Naive thymus-derived CD4-positive, alpha-beta T cell (primary cell): Measurements from ENCODE around the gene HEATR5A. TPM values are rescaled to one million over a fixed set of nuclear protein-coding genes. Genes with fewer than 3 reads are reported as not detected.
"Not testable (repeated sequence)": the region's sequence is repeated elsewhere in the genome, so short reads cannot be mapped to it uniquely, and the experiment has no call there.

Source experiments
- ATAC-seq: fragments of 150-1000 bp; cut with Tn5 transposase; 2 replicates; pipeline ENCODE4 v1.10.0; 2021; ENCODE audit warnings: mild to moderate bottlenecking, moderate library complexity
- CTCF ChIA-PET: fragments of 350-600 bp; sonication (Branson Sonifier 250); formaldehyde crosslinking; loops from one replicate; lab custom pipeline; 2021; ENCODE audit warnings: antibody characterized with exemption; lab: Charles Lee
- POLR2A ChIA-PET: fragments of 350-600 bp; sonication (Branson Sonifier 250); formaldehyde crosslinking; loops from one replicate; lab custom pipeline; 2021; ENCODE audit warnings: antibody characterized with exemption, inconsistent platforms; lab: Charles Lee
- DNase-seq, 9 donors: peaks; one replicate each; pipeline versions ENCODE4 v3.0.0 to v3.0.0-alpha.2; 2020 to 2022; ENCODE audit warnings: mixed read lengths in 1 of 9
- H3K27ac ChIP-seq: one replicate; pipeline ENCODE4 v1.7.0; 2013; ENCODE audit warnings: mild to moderate bottlenecking, low read depth, low read length, moderate library complexity
- H3K27me3 ChIP-seq, 2 donors: one replicate each; pipeline ENCODE4 v1.7.0; 2013; ENCODE audit warnings: low read length in 2 of 2, mild to moderate bottlenecking in 2 of 2, moderate library complexity in 2 of 2; ENCODE audit not compliant: control insufficient read depth in 2 of 2, insufficient read depth in 2 of 2
- H3K36me3 ChIP-seq, 3 experiments: 1 replicate in 2 of 3; 2 replicates in 1 of 3; pipeline ENCODE4 v1.7.0; 2013; ENCODE audit warnings: low read length in 3 of 3, mild to moderate bottlenecking in 3 of 3, moderate library complexity in 1 of 3; ENCODE audit not compliant: insufficient read depth in 3 of 3, control insufficient read depth in 2 of 3
- H3K4me1 ChIP-seq, 2 donors: one replicate each; pipeline ENCODE4 v1.7.0; 2013; ENCODE audit warnings: low read length in 2 of 2, mild to moderate bottlenecking in 2 of 2, moderate library complexity in 1 of 2; ENCODE audit not compliant: control insufficient read depth in 2 of 2, insufficient read depth in 2 of 2
- H3K4me3 ChIP-seq: 2 replicates; pipeline ENCODE4 v1.7.0; 2013; ENCODE audit warnings: mild to moderate bottlenecking, low read length
- H3K9me3 ChIP-seq, 3 experiments: 1 replicate in 2 of 3; 2 replicates in 1 of 3; pipeline ENCODE4 v1.7.0; 2013; ENCODE audit warnings: low read length in 3 of 3; ENCODE audit not compliant: control insufficient read depth in 2 of 3
- H3K27ac Mint-ChIP-seq, 9 donors: one replicate each; pipeline ENCODE4 v1.8.0; 2020 to 2022; ENCODE audit warnings: mixed read lengths in 9 of 9, mild to moderate bottlenecking in 8 of 9, moderate library complexity in 5 of 9, inconsistent platforms in 2 of 9
- H3K27me3 Mint-ChIP-seq, 5 donors: one replicate each; pipeline ENCODE4 v1.8.0; 2021 to 2022; ENCODE audit warnings: mixed read lengths in 5 of 5, mild to moderate bottlenecking in 1 of 5
- H3K36me3 Mint-ChIP-seq, 5 donors: one replicate each; pipeline ENCODE4 v1.8.0; 2020 to 2022; ENCODE audit warnings: mixed read lengths in 5 of 5, mild to moderate bottlenecking in 3 of 5, inconsistent platforms in 1 of 5
- H3K4me1 Mint-ChIP-seq, 7 donors: one replicate each; pipeline ENCODE4 v1.8.0; 2020 to 2022; ENCODE audit warnings: mixed read lengths in 7 of 7, mild to moderate bottlenecking in 3 of 7, inconsistent platforms in 1 of 7
- H3K4me3 Mint-ChIP-seq, 10 donors: one replicate each; pipeline ENCODE4 v1.8.0; 2020 to 2022; ENCODE audit warnings: mild to moderate bottlenecking in 10 of 10, mixed read lengths in 10 of 10, moderate library complexity in 6 of 10, inconsistent platforms in 2 of 10
- H3K9me3 Mint-ChIP-seq, 11 donors: one replicate each; pipeline ENCODE4 v1.8.0; 2020 to 2022; ENCODE audit warnings: mixed read lengths in 11 of 11, mild to moderate bottlenecking in 4 of 11, inconsistent platforms in 1 of 11, moderate library complexity in 1 of 11
- intact Hi-C, 2 donors: fragments of 100-400 bp; cut with micrococcal nuclease; formaldehyde crosslinking; loops; one replicate each; pipeline ENCODE4 v1.15.1; 2023
- polyA plus RNA-seq, 2 donors: library from polyadenylated mRNA; unstranded; fragments of 300-500 nt; fragmentation: Illumina TruSeq; gene quantifications; one replicate each; pipeline ENCODE4 v1.2.3, GENCODE V29; 2021
- total RNA-seq, 6 experiments: library from RNA in 5 of 6; stranded (reverse) in 5 of 6; gene quantifications; 1 replicate in 5 of 6; 2 replicates in 1 of 6; pipeline ENCODE4 v1.2.3 and lab custom pipeline; 2021 to 2026

Gene HEATR5A
- total and polyA plus RNA-seq, 7 experiments from 2014 or later = 5.6 to 14.4 (median 12.7) TPM

DNA sequence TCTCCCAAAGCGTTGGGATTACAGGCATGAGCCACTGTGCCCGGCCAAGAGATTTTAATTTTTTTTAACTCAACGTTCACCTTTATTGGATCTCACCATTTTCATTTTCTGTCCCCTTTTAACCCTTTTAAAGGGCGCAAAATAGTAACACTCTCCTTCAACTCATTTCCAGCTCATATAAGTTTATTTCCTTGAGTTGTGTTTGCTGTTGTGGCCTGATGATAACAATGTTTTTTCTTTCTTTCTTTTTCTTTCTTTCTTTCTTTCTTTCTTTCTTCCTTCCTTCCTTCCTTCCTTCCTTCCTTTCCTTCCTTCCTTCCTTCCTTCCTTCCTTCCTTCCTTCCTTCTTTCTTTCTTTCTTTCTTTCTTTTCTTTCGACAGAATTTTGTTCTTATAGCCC is 143.9 kb downstream of the HEATR5A start:
- H3K9me3 ChIP-seq, H3K27me3 ChIP-seq, H3K4me1 ChIP-seq, DNase-seq, H3K36me3 ChIP-seq, H3K27me3 Mint-ChIP-seq, H3K27ac ChIP-seq, ATAC-seq, H3K27ac Mint-ChIP-seq, H3K4me3 Mint-ChIP-seq, intact Hi-C loops, H3K4me3 ChIP-seq, POLR2A ChIA-PET, CTCF ChIA-PET, H3K36me3 Mint-ChIP-seq: not testable (repeated sequence)
- Mint-ChIP-seq H3K9me3 (peaks cover 0 to 21% (median 4%) of the 10 kb centered on the region in 11 donors), H3K4me1 (peaks cover 0 to 10% (median 0%) of the 10 kb centered on the region in 7 donors)

DNA sequence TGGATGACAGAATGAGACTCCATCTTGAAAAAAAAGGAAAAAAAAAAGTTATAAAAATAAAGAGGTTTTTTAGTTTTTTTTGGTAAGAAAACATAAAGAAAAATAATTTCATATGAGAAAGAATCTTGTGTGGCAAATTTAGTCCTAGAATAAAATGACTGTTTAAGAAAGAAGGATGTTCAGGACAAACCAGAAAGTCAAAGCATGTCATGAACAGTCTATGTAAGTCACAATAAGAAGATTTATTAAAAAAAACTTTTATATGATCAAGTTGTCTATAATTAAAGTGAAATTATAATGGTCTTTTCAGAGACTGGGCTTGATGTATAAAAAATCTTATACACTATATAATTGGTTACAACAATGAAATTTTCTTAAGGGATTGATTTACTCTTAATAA is 144.6 kb downstream of the HEATR5A start:
- Histone ChIP-seq H3K27ac (no peak overlapping the region), H3K27me3 (no peaks in the 10 kb centered on the region), H3K4me3 (no peak overlapping the region), H3K36me3 (no peaks in the 10 kb centered on the region), H3K9me3 (no peaks in the 10 kb centered on the region), H3K4me1 (no peaks in the 10 kb centered on the region)
- peaks cover 0 to 5% (median 0%) of the 10 kb centered on the region in 5 donors for H3K27me3 Mint-ChIP-seq
- DNase-seq (no peak), ATAC-seq (no peak)
- no peak overlapping the region for H3K4me3 Mint-ChIP-seq
- ChIA-PET POLR2A (no interaction called here), CTCF (no interaction called here)
- peaks cover 0 to 10% (median 0%) of the 10 kb centered on the region in 7 donors for H3K4me1 Mint-ChIP-seq
- no peak overlapping the region for H3K27ac Mint-ChIP-seq
- peaks cover 0 to 21% (median 4%) of the 10 kb centered on the region in 11 donors for H3K9me3 Mint-ChIP-seq
- H3K36me3 Mint-ChIP-seq = peaks cover 0 to 8% (median 5%) of the 10 kb centered on the region in 5 donors
- intact Hi-C loops = no loop called here

DNA sequence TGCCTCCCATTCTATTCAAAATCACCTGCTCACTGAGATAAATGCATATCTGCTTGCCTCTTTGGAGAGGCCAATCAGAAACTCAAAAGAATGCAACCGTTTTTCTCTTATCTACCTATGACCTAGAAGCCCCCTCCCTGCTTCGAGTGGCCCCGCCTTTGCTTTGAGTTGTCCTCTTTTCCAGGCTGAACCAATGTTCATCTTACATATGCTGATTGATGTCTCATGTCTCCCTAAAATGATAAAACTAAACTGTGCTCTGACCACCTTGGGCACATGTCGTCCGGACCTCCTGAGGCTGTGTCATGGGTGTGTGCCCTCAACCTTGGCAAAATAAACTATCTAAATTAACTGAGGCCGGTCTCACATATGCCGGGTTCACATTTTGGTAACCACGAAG is 148.7 kb downstream of the HEATR5A start:
- Mint-ChIP-seq H3K27ac (no peak overlapping the region), H3K27me3 (peaks cover 0 to 4% (median 0%) of the 10 kb centered on the region in 5 donors), H3K4me3 (no peak overlapping the region), H3K4me1 (peaks cover 0 to 10% (median 0%) of the 10 kb centered on the region in 7 donors), H3K9me3 (peaks cover 0 to 12% (median 6%) of the 10 kb centered on the region in 11 donors), H3K36me3 (peaks cover 0 to 5% (median 4%) of the 10 kb centered on the region in 5 donors)
- intact Hi-C loops = loop anchor here (2.0 to 5.0 kb wide), 2 partner anchors 64 to 85 kb away; partner anchors contain the start of gene HECTD1 (in 1 of the 2)
- ChIA-PET CTCF (no interaction called here), POLR2A (interaction anchor here (0.6 kb wide), 1 partner anchor 53 kb away, joined by 4 read pairs; no protein-coding TSS in a partner anchor)
- no peaks in the 10 kb centered on the region for H3K27me3 ChIP-seq
- no peak overlapping the region for H3K27ac ChIP-seq
- no peaks in the 10 kb centered on the region for H3K4me1 ChIP-seq
- H3K36me3 ChIP-seq = no peaks in the 10 kb centered on the region
- DNase-seq (no peak), ATAC-seq (no peak)
- peaks cover 0 to 7% (median 0%) of the 10 kb centered on the region in 3 experiments for H3K9me3 ChIP-seq
- H3K4me3 ChIP-seq = no peak overlapping the region

DNA sequence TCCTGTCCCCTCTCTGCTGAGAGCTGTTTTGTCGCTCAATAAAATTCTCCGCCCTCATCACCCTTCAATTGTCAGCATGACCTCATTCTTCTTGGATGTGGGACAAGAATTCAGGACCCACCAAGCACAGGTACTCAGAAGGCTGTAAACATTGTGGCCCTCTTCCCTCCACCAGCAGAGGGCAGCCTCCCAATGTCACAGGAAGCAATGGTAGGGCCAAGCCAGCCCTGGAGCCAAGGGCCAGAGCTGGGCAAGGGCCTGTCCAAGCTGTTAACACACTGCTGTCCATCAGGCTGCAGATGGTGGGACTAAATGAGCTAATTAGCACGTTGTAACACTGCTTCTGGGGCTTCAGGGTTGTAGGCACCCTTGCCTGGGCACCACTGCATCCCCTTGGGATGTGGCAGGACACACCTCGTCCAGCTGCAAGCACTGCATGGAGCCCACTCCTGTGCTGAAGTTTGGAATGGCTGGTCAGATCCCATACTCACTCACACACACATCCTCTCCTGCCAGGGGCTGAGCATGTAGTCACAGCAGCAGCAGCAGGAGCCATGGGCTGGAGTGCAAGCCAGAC is 150.1 kb downstream of the HEATR5A start:
- Mint-ChIP-seq H3K27ac (no peak overlapping the region), H3K4me1 (peaks cover 0 to 10% (median 0%) of the 10 kb centered on the region in 7 donors), H3K9me3 (peaks cover 0 to 7% (median 3%) of the 10 kb centered on the region in 11 donors), H3K4me3 (no peak overlapping the region), H3K27me3 (no peaks in the 10 kb centered on the region), H3K36me3 (peaks cover 0 to 4% (median 0%) of the 10 kb centered on the region in 5 donors)
- peak in 1 of 9 donors; percentile 26 for DNase-seq
- ChIA-PET CTCF (no interaction called here), POLR2A (no interaction called here)
- H3K36me3 ChIP-seq = no peaks in the 10 kb centered on the region
- no peaks in the 10 kb centered on the region for H3K27me3 ChIP-seq
- H3K4me3 ChIP-seq = no peak overlapping the region
- no peak for ATAC-seq
- no peaks in the 10 kb centered on the region for H3K4me1 ChIP-seq
- peaks cover 0 to 7% (median 0%) of the 10 kb centered on the region in 3 experiments for H3K9me3 ChIP-seq
- no peak overlapping the region for H3K27ac ChIP-seq
- intact Hi-C loops = loop anchor here (2.0 to 5.0 kb wide), 2 partner anchors 63 to 87 kb away; partner anchors contain the start of gene HECTD1 (in 1 of the 2)

DNA sequence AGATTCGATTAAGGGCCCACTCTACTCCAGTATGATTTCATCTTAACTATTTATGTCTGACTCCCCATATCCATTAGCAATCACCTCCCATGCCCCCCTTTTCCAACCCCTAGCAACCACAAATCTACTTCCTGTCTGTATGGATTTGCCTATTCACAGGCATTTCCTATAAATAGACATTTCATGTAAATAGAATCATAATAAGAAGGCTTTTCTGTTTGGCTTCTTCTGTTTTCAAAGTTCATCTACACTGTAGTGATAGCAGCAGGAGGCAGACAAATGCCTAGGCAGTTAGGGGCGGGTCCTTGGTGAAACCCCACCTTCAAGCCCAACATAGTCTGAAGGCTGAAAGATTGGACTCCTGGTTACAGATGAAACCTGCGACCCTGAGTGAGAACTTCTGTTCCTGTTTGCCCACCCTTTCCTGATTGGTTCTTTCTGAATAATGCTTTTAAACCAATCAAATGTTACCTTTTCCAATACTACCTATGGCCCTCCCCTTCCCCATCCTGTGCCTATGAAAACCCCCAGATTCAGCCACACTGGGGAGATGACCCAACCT is 150.6 kb downstream of the HEATR5A start:
- Histone ChIP-seq H3K4me3 (no peak overlapping the region), H3K27ac (no peak overlapping the region), H3K36me3 (no peaks in the 10 kb centered on the region), H3K4me1 (no peaks in the 10 kb centered on the region), H3K9me3 (peaks cover 0 to 7% (median 0%) of the 10 kb centered on the region in 3 experiments), H3K27me3 (no peaks in the 10 kb centered on the region)
- CTCF ChIA-PET = no interaction called here
- H3K9me3 Mint-ChIP-seq = peaks cover 0 to 7% (median 3%) of the 10 kb centered on the region in 11 donors
- intact Hi-C loops = loop anchor here (2.0 to 5.0 kb wide), 2 partner anchors 62 to 87 kb away; partner anchors contain the start of gene HECTD1 (in 1 of the 2)
- POLR2A ChIA-PET = no interaction called here
- H3K27me3 Mint-ChIP-seq = no peaks in the 10 kb centered on the region
- H3K27ac Mint-ChIP-seq = no peak overlapping the region
- DNase-seq (no peak), ATAC-seq (no peak)
- no peak overlapping the region for H3K4me3 Mint-ChIP-seq
- H3K36me3 Mint-ChIP-seq = peaks cover 0 to 4% (median 0%) of the 10 kb centered on the region in 5 donors
- H3K4me1 Mint-ChIP-seq = peaks cover 0 to 10% (median 0%) of the 10 kb centered on the region in 7 donors

DNA sequence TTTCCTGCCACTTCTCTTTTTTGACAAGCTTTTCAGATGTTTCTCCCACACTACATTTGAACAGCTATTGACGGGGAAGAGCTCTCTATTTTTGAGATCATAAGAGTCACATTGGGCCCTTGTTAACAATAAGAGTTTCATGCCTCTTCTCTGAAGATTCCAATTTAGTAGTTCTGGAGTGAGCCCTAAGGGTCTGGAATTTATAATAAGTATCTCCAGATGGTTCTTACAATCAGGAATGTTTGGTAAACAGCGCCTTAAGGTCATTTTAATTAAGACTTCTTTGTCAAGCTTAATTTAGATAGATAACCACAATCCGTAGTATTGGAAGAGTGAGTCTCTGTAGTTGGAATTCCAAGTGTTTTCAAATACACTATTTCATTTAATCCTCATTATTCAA is 152.1 kb downstream of the HEATR5A start:
- H3K9me3 Mint-ChIP-seq = peaks cover 0 to 6% (median 2%) of the 10 kb centered on the region in 11 donors
- H3K9me3 ChIP-seq = peaks cover 0 to 7% (median 0%) of the 10 kb centered on the region in 3 experiments
- no peaks in the 10 kb centered on the region for H3K36me3 ChIP-seq
- no peaks in the 10 kb centered on the region for H3K27me3 ChIP-seq
- no peak overlapping the region for H3K27ac ChIP-seq
- no peak overlapping the region for H3K4me3 ChIP-seq
- H3K36me3 Mint-ChIP-seq = peaks cover 0 to 4% (median 0%) of the 10 kb centered on the region in 5 donors
- ATAC-seq (no peak), DNase-seq (no peak)
- intact Hi-C loops = no loop called here
- H3K27ac Mint-ChIP-seq = no peak overlapping the region
- peaks cover 0 to 7% (median 5%) of the 10 kb centered on the region in 7 donors for H3K4me1 Mint-ChIP-seq
- ChIA-PET POLR2A (no interaction called here), CTCF (no interaction called here)
- no peaks in the 10 kb centered on the region for H3K4me1 ChIP-seq
- no peak overlapping the region for H3K4me3 Mint-ChIP-seq
- no peaks in the 10 kb centered on the region for H3K27me3 Mint-ChIP-seq
